Measurements from ENCODE around the gene GPR137B. TPM values are rescaled to one million over a fixed set of nuclear protein-coding genes. Genes with fewer than 3 reads are reported as not detected.
A peak's percentile ranks its signal among the peaks of the same experiment; 100 is the strongest.

GPR137B gene
- total RNA-seq, 6 experiments from 2014 or later = 4.3 to 22.2 (median 7.6) TPM

- no peak for DNase-seq
- no peak for ATAC-seq
- H3K4me1 ChIP-seq = no peaks in the 10 kb centered on the region
- intact Hi-C loops (cut with DNase I) = no loop called here
- TF ChIP-seq CTCF (IDR thresholded peaks at IDR 0.05) (no peak), POLR2A (IDR thresholded peaks at IDR 0.05) (no peak)
- no peak overlapping the region for H3K4me3 ChIP-seq
- no peaks in the 10 kb centered on the region for H3K36me3 ChIP-seq
- WGBS (ENCODE audit: insufficient coverage, low coverage, low lambda C conversion rate, missing lambda C conversion rate) = 77% methylated on average over 7 of the region's 7 CpGs
- H3K27me3 ChIP-seq = no peaks in the 10 kb centered on the region
- no peak overlapping the region for H3K27ac ChIP-seq
- H3K9me3 ChIP-seq = no peaks in the 10 kb centered on the region
Measured at GRCh38 chr1:236108027-236108648, 34.2 kb upstream of the GPR137B start.

- Histone ChIP-seq H3K4me1 (no peaks in the 10 kb centered on the region), H3K27ac (no peak overlapping the region), H3K27me3 (no peaks in the 10 kb centered on the region), H3K4me3 (no peak overlapping the region), H3K36me3 (no peaks in the 10 kb centered on the region), H3K9me3 (no peaks in the 10 kb centered on the region)
- ATAC-seq (no peak), DNase-seq (peak in 1 of 3 donors; percentile 46)
- TF ChIP-seq POLR2A (IDR thresholded peaks at IDR 0.05) (no peak), CTCF (IDR thresholded peaks at IDR 0.05) (no peak)
- intact Hi-C loops (cut with DNase I) = loop anchor here in 1 of 2 donors (10.0 kb wide), 1 partner anchor 375 kb away; no protein-coding TSS in a partner anchor
- WGBS (ENCODE audit: insufficient coverage, low coverage, low lambda C conversion rate, missing lambda C conversion rate) = 58% methylated on average over 3 of the region's 13 CpGs
Measured at GRCh38 chr1:236110137-236110536, 32.2 kb upstream of the GPR137B start.

- WGBS (ENCODE audit: insufficient coverage, low coverage, low lambda C conversion rate, missing lambda C conversion rate) = 61% methylated on average over 3 of the region's 17 CpGs
- DNase-seq = peak in 1 of 3 donors; percentile 53
- Histone ChIP-seq H3K36me3 (no peaks in the 10 kb centered on the region), H3K27me3 (no peaks in the 10 kb centered on the region), H3K4me1 (no peaks in the 10 kb centered on the region), H3K27ac (no peak overlapping the region), H3K9me3 (no peaks in the 10 kb centered on the region), H3K4me3 (no peak overlapping the region)
- TF ChIP-seq POLR2A (IDR thresholded peaks at IDR 0.05) = no peak
- TF ChIP-seq CTCF (IDR thresholded peaks at IDR 0.05) = no peak
- intact Hi-C loops (cut with DNase I) = loop anchor here in 1 of 2 donors (10.0 kb wide), 1 partner anchor 373 kb away; no protein-coding TSS in a partner anchor
- ATAC-seq = no peak
Measured at GRCh38 chr1:236111527-236112331, 30.6 kb upstream of the GPR137B start.

- WGBS (ENCODE audit: insufficient coverage, low coverage, low lambda C conversion rate, missing lambda C conversion rate) = 95% methylated on average over 4 of the region's 6 CpGs
- Histone ChIP-seq H3K36me3 (no peaks in the 10 kb centered on the region), H3K4me1 (no peaks in the 10 kb centered on the region), H3K27me3 (no peaks in the 10 kb centered on the region), H3K27ac (no peak overlapping the region), H3K4me3 (no peak overlapping the region), H3K9me3 (no peaks in the 10 kb centered on the region)
- intact Hi-C loops (cut with DNase I) = loop anchor here in 1 of 2 donors (10.0 kb wide), 1 partner anchor 373 kb away; no protein-coding TSS in a partner anchor
- no peak for ATAC-seq
- no peak for TF ChIP-seq POLR2A (IDR thresholded peaks at IDR 0.05)
- no peak for TF ChIP-seq CTCF (IDR thresholded peaks at IDR 0.05)
- peak in 1 of 3 donors; percentile 45 for DNase-seq
Measured at GRCh38 chr1:236112332-236112627, 30.1 kb upstream of the GPR137B start.

Measured in right lobe of liver (tissue), 6 donors.